SK-N-SH (cell line): ENCODE results near the gene MYNN. TPM values are rescaled to one million over a fixed set of nuclear protein-coding genes. Genes with fewer than 3 reads are reported as not detected.

ENCODE experiments used
- CTCF ChIA-PET: fragments of 300-600, 350-600 bp; formaldehyde crosslinking; extraction: SDS; loops from one replicate; lab custom pipeline; 2021; lab: Yijun Ruan, JAX
- POLR2A ChIA-PET: fragments of 350-600 bp; sonication (Branson Sonifier 250); formaldehyde crosslinking; extraction: SDS; loops from one replicate; lab custom pipeline; 2020; ENCODE audit warnings: antibody characterized with exemption, inconsistent platforms; lab: Yijun Ruan, JAX
- DNase-seq: peaks from one replicate; pipeline ENCODE4 v3.0.0; 2012
- H2AFZ ChIP-seq: fragments of 200-600 bp; sonication (generic); 2 replicates; pipeline ENCODE4 v1.8.1; 2016; ENCODE audit warnings: antibody characterized with exemption, mild to moderate bottlenecking, low read depth
- H3F3A ChIP-seq: fragments of 200-600 bp; sonication (generic); replicated peaks from 2 replicates; pipeline ENCODE3; 2016; ENCODE audit warnings: antibody characterized with exemption, mild to moderate bottlenecking; ENCODE audit not compliant: insufficient read depth
- H3K27ac ChIP-seq, 2 experiments: fragments of 200-500 bp in 1 of 2; fragments of 200-600 bp in 1 of 2; sonication (Bioruptor generic) in 1 of 2; sonication (generic), shearing (Covaris generic) in 1 of 2; 2 replicates each; pipeline versions ENCODE4 v1.5.1 to v1.6.1; 2014 to 2016; ENCODE audit warnings: low read depth in 2 of 2, inconsistent platforms in 1 of 2, low read length in 1 of 2, mild to moderate bottlenecking in 1 of 2, mixed read lengths in 1 of 2
- H3K27me3 ChIP-seq: fragments of 200-600 bp; sonication (generic), shearing (Covaris generic); 2 replicates; pipeline ENCODE4 v1.6.1; 2016; ENCODE audit warnings: mixed run types; ENCODE audit not compliant: insufficient read depth
- H3K36me3 ChIP-seq, 2 experiments: fragments of 200-500 bp in 1 of 2; fragments of 200-600 bp in 1 of 2; sonication (Bioruptor generic) in 1 of 2; sonication (generic) in 1 of 2; replicated peaks in 1 of 2; 2 replicates each; pipeline versions ENCODE3 to v1.5.1; 2014 to 2016; ENCODE audit warnings: low read length in 1 of 2, mild to moderate bottlenecking in 1 of 2; ENCODE audit not compliant: insufficient read depth in 2 of 2, control insufficient read depth in 1 of 2
- H3K4me1 ChIP-seq, 2 experiments: fragments of 200-500 bp in 1 of 2; fragments of 200-600 bp in 1 of 2; sonication (Bioruptor generic) in 1 of 2; sonication (generic), shearing (Covaris generic) in 1 of 2; 2 replicates each; pipeline versions ENCODE4 v1.5.1 to v1.6.1; 2014 to 2016; ENCODE audit warnings: low read depth in 1 of 2, low read length in 1 of 2, mixed run types in 1 of 2; ENCODE audit not compliant: insufficient read depth in 2 of 2, control insufficient read depth in 1 of 2
- H3K4me2 ChIP-seq: fragments of 200-600 bp; sonication (generic), shearing (Covaris generic); 2 replicates; pipeline ENCODE4 v1.6.1; 2017; ENCODE audit warnings: mixed run types
- H3K4me3 ChIP-seq, 2 experiments: fragments of 200-500 bp in 1 of 2; fragments of 200-600 bp in 1 of 2; sonication (Bioruptor generic) in 1 of 2; sonication (generic), shearing (Covaris generic) in 1 of 2; 2 replicates each; pipeline versions ENCODE4 v1.5.1 to v1.8.1; 2014 to 2016; ENCODE audit warnings: low read depth in 2 of 2, inconsistent platforms in 1 of 2, low read length in 1 of 2, mild to moderate bottlenecking in 1 of 2, mixed read lengths in 1 of 2, moderate library complexity in 1 of 2
- H3K79me2 ChIP-seq: fragments of 200-600 bp; sonication (generic); 2 replicates; pipeline ENCODE4 v1.8.1; 2017; ENCODE audit warnings: mild to moderate bottlenecking; ENCODE audit not compliant: insufficient read depth
- H3K9ac ChIP-seq: fragments of 200-600 bp; sonication (generic); 2 replicates; pipeline ENCODE4 v1.6.1; 2017; ENCODE audit warnings: mixed run types
- H3K9me2 ChIP-seq: fragments of 200-600 bp; sonication (generic); 2 replicates; pipeline ENCODE4 v1.6.1; 2017; ENCODE audit warnings: mixed run types
- H3K9me3 ChIP-seq: fragments of 200-600 bp; sonication (generic); 2 replicates; pipeline ENCODE4 v1.6.1; 2017; ENCODE audit warnings: mixed run types, mild to moderate bottlenecking, moderate library complexity
- H4K20me1 ChIP-seq: fragments of 200-600 bp; sonication (generic); 2 replicates; pipeline ENCODE4 v1.6.1; 2017; ENCODE audit warnings: mild to moderate bottlenecking, mixed run types; ENCODE audit not compliant: insufficient read depth
- CHD2 ChIP-seq: fragments of 150-350 bp; IDR thresholded peaks from 2 replicates; pipeline ENCODE4 v1.6.1; 2018; ENCODE audit warnings: low read length; ENCODE audit not compliant: partially characterized antibody
- CTCF ChIP-seq: fragments of 200-600 bp; sonication (generic); IDR thresholded peaks from 2 replicates; pipeline ENCODE4 v1.6.1; 2017; ENCODE audit warnings: antibody characterized with exemption, mild to moderate bottlenecking, moderate library complexity
- ELF1 ChIP-seq: IDR thresholded peaks from 2 replicates; pipeline ENCODE4 v1.4.0; 2012
- EP300 ChIP-seq, 2 experiments: IDR thresholded peaks; 2 replicates each; pipeline versions ENCODE4 v1.4.0 to v1.6.1; 2012; ENCODE audit warnings: borderline replicate concordance in 1 of 2, low read depth in 1 of 2, low read length in 1 of 2
- EZH2phosphoT487 ChIP-seq: fragments of 200-600 bp; sonication (generic); IDR thresholded peaks from 2 replicates; pipeline ENCODE4 v1.6.1; 2017; ENCODE audit warnings: low read depth, mixed run types, mild to moderate bottlenecking, antibody characterized with exemption, moderate library complexity, borderline replicate concordance
- FOXM1 ChIP-seq: IDR thresholded peaks from 2 replicates; pipeline ENCODE4 v1.4.0; 2012; ENCODE audit warnings: low read depth, mild to moderate bottlenecking
- GATA2 ChIP-seq: sonication (generic); formaldehyde crosslinking; IDR thresholded peaks from 2 replicates; pipeline ENCODE4 v1.5.0; 2020; ENCODE audit warnings: mild to moderate bottlenecking, missing genetic modification reagents
- IRF3 ChIP-seq: fragments of 150-350 bp; IDR thresholded peaks from 2 replicates; pipeline ENCODE4 v1.6.1; 2016; ENCODE audit warnings: mild to moderate bottlenecking, low read depth, low read length
- MAX ChIP-seq: IDR thresholded peaks from 2 replicates; pipeline ENCODE4 v1.4.0; 2012; ENCODE audit warnings: low read depth
- MXI1 ChIP-seq: IDR thresholded peaks from 2 replicates; pipeline ENCODE4 v1.6.1; 2012; ENCODE audit warnings: mild to moderate bottlenecking, low read depth, low read length, improper control_type of control experiment
- NFIC ChIP-seq: IDR thresholded peaks from 2 replicates; pipeline ENCODE4 v1.4.0; 2012; ENCODE audit warnings: borderline replicate concordance
- NRF1 ChIP-seq: IDR thresholded peaks from 2 replicates; pipeline ENCODE4 v1.6.1; 2012; ENCODE audit warnings: low read depth, mild to moderate bottlenecking, low read length
- RAD21 ChIP-seq: IDR thresholded peaks from 2 replicates; pipeline ENCODE4 v1.6.1; 2012; ENCODE audit warnings: mild to moderate bottlenecking, low read length
- REST ChIP-seq: IDR thresholded peaks from 2 replicates; pipeline ENCODE4 v1.6.1; 2012; ENCODE audit warnings: mild to moderate bottlenecking, low read depth, low read length, moderate library complexity
- RFX5 ChIP-seq: IDR thresholded peaks from 2 replicates; pipeline ENCODE4 v1.6.1; 2012; ENCODE audit warnings: mild to moderate bottlenecking, improper control_type of control experiment, low read length
- RXRA ChIP-seq: IDR thresholded peaks from 2 replicates; pipeline ENCODE4 v1.4.0; 2012; ENCODE audit warnings: low read depth, mild to moderate bottlenecking, borderline replicate concordance
- SMC3 ChIP-seq: IDR thresholded peaks from 2 replicates; pipeline ENCODE4 v1.6.1; 2012; ENCODE audit warnings: low read depth, low read length, improper control_type of control experiment
- TCF12 ChIP-seq: IDR thresholded peaks from 2 replicates; pipeline ENCODE4 v1.4.0; 2012
- USF1 ChIP-seq: IDR thresholded peaks from 2 replicates; pipeline ENCODE4 v1.4.0; 2012; ENCODE audit warnings: low read depth, borderline replicate concordance
- USF2 ChIP-seq: fragments of 150-350 bp; IDR thresholded peaks from 2 replicates; pipeline ENCODE4 v1.6.1; 2017; ENCODE audit warnings: antibody characterized with exemption, low read length, low read depth, borderline replicate concordance
- YY1 ChIP-seq: IDR thresholded peaks from 2 replicates; pipeline ENCODE4 v1.4.0; 2012; ENCODE audit warnings: low read depth, mild to moderate bottlenecking
- ZBTB33 ChIP-seq: IDR thresholded peaks from 2 replicates; pipeline ENCODE4 v1.4.0; 2012; ENCODE audit warnings: low read depth, borderline replicate concordance
- WGBS: methylation state at CpG from one replicate; pipeline ENCODE4 v1.1.6; 2017; ENCODE audit warnings: low lambda C conversion rate; 5-methylcytosine and 5-hydroxymethylcytosine counted together
- polyA plus RNA-seq, 3 experiments: library from polyadenylated mRNA; depleted of rRNA; stranded (reverse); fragments of >200 nt; gene quantifications; 2 replicates each; pipeline ENCODE4 v1.2.3, GENCODE V29; 2012

The MYNN gene
- polyA plus RNA-seq, 1 of the 3 experiments (the other 2 are of a cell fraction) = 9.7 TPM

GRCh38 chr3:169772305-169772896, 795 bp upstream of the MYNN start:
- Histone ChIP-seq H3K9ac (peak overlapping the region; percentile 92), H3F3A (peaks cover 38% of the 10 kb centered on the region), H3K27me3 (no peaks in the 10 kb centered on the region), H3K4me1 (peaks cover 4 to 10% of the 10 kb centered on the region in 2 experiments; a peak in 3 of 4 replicates), H3K9me2 (no peaks in the 10 kb centered on the region), H4K20me1 (0 out of 2 replicates have a peak, but pooled peaks cover 4% of the 10 kb centered on the region), H3K79me2 (peaks cover 42% of the 10 kb centered on the region), H3K4me2 (peak overlapping the region; percentile 93), H3K4me3 (peak overlapping the region; percentile 100), H3K9me3 (no peaks in the 10 kb centered on the region), H3K36me3 (peaks cover 27 to 32% of the 10 kb centered on the region in 2 experiments), H2AFZ (peak overlapping the region; percentile 100), H3K27ac (peak overlapping the region; percentile 96 to 99)
- 1% methylated on average over 15 of the region's 15 CpGs for WGBS
- peak; percentile 78 for DNase-seq
- ChIA-PET POLR2A (interaction anchor here (0.6 to 1.7 kb wide), 4 partner anchors 37 to 1080 kb away, joined by 3 to 13 read pairs (median 5); partner anchors contain the start of genes LRRC34 and LRRIQ4), CTCF (interaction anchor here (0.9 to 3.1 kb wide), 3 partner anchors 9 to 103 kb away, joined by 3 to 13 read pairs (median 3); no protein-coding TSS in a partner anchor)
- TF ChIP-seq CTCF = no peak
- no peak for TF ChIP-seq RAD21
- TF ChIP-seq USF2 = no peak
- no peak for TF ChIP-seq NFIC
- peak; percentile 96 for TF ChIP-seq MAX
- TF ChIP-seq REST = no peak
- peak; percentile 94; the same call in 1 of the 2 replicates for TF ChIP-seq MXI1
- no peak for TF ChIP-seq SMC3
- peak in 1 of 2 experiments; percentile 52; a peak in 1 of 4 replicates for TF ChIP-seq EP300 (IDR thresholded peaks at IDR 0.05; ENCODE audit: borderline replicate concordance in 1 of 2, low read depth in 1 of 2, low read length in 1 of 2)
- TF ChIP-seq NRF1 = peak; percentile 86
- no peak for TF ChIP-seq ZBTB33
- TF ChIP-seq RXRA = no peak
- no peak for TF ChIP-seq ELF1
- TF ChIP-seq YY1 = 0 out of 2 replicates have a peak, but pooled peaks have one; percentile 43
- no peak for TF ChIP-seq IRF3
- TF ChIP-seq CHD2 = peak; percentile 9
- no peak for TF ChIP-seq RFX5
- no peak for TF ChIP-seq FOXM1
- TF ChIP-seq GATA2 (CRISPR knock-in tag) = 0 out of 2 replicates have a peak, but pooled peaks have one; percentile 2
- no peak for TF ChIP-seq TCF12
- TF ChIP-seq USF1 = no peak
- no peak for TF ChIP-seq EZH2phosphoT487
